Parathyroid adenoma (tissue), 2 donors: ENCODE data around the gene SUN5.

Experiments used
- H2AFZ ChIP-seq: fragments of 300-600 bp; sonication (generic); one replicate; pipeline ENCODE4 v1.7.0; 2017; ENCODE audit warnings: antibody characterized with exemption, mild to moderate bottlenecking
- H3K27ac ChIP-seq: fragments of 300-600 bp; sonication (generic); one replicate; pipeline ENCODE4 v1.7.0; 2017
- H3K27me3 ChIP-seq: fragments of 300-600 bp; sonication (generic); one replicate; pipeline ENCODE4 v1.7.0; 2017; ENCODE audit warnings: low read length; ENCODE audit not compliant: control insufficient read depth, insufficient read depth
- H3K36me3 ChIP-seq: fragments of 300-600 bp; sonication (generic); one replicate; pipeline ENCODE4 v1.7.0; 2017; ENCODE audit warnings: low read length; ENCODE audit not compliant: control insufficient read depth, insufficient read depth
- H3K4me1 ChIP-seq: fragments of 300-600 bp; sonication (generic); one replicate; pipeline ENCODE4 v1.7.0; 2017; ENCODE audit warnings: control low read depth
- H3K4me2 ChIP-seq: fragments of 300-600 bp; sonication (generic); one replicate; pipeline ENCODE4 v1.7.0; 2017; ENCODE audit warnings: low read length
- H3K4me3 ChIP-seq: fragments of 300-600 bp; sonication (generic); one replicate; pipeline ENCODE4 v1.7.0; 2017; ENCODE audit warnings: low read depth, low read length
- H3K79me2 ChIP-seq: fragments of 300-600 bp; sonication (generic); one replicate; pipeline ENCODE4 v1.7.0; 2017; ENCODE audit warnings: control low read depth
- H3K9ac ChIP-seq: fragments of 300-600 bp; sonication (generic); one replicate; pipeline ENCODE4 v1.7.0; 2017; ENCODE audit warnings: mild to moderate bottlenecking
- H3K9me3 ChIP-seq: fragments of 300-600 bp; sonication (generic); one replicate; pipeline ENCODE4 v1.7.0; 2017; ENCODE audit warnings: low read length; ENCODE audit not compliant: control insufficient read depth
- TF ChIP-seq, protein P1 (sequence below): fragments of 300-600 bp; sonication (generic); IDR thresholded peaks from one replicate; pipeline ENCODE4 v1.7.0; 2017; ENCODE audit warnings: antibody characterized with exemption, mild to moderate bottlenecking
- donor health status: primary hyperparathyroidism.

Gene SUN5

DNA sequence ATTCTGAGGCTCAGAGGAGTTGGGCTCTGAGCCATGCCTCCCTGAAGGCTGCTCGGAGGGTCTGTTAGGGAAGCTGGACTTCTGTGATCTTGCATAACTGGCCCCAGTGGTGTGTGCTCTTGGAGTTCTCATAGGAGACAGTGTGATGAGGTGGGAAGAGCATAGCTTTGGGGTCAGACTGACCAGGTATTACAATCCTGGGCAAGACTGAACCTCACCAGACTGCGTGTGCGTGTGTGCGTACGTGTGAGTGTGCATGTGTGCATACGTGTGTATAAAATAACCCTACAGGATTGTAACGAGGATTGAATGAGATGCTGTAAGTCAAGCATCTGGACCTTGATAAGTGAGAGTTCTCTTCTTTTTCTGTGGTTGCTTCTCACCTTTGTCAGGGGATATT, 13.3 kb upstream of the SUN5 start:
- H3K79me2 ChIP-seq: no peaks in the 10 kb centered on the region
- no peak overlapping the region for H3K27ac ChIP-seq
- no peaks in the 10 kb centered on the region for H3K27me3 ChIP-seq
- H3K4me3 ChIP-seq: no peak overlapping the region
- TF ChIP-seq, protein P1, sequence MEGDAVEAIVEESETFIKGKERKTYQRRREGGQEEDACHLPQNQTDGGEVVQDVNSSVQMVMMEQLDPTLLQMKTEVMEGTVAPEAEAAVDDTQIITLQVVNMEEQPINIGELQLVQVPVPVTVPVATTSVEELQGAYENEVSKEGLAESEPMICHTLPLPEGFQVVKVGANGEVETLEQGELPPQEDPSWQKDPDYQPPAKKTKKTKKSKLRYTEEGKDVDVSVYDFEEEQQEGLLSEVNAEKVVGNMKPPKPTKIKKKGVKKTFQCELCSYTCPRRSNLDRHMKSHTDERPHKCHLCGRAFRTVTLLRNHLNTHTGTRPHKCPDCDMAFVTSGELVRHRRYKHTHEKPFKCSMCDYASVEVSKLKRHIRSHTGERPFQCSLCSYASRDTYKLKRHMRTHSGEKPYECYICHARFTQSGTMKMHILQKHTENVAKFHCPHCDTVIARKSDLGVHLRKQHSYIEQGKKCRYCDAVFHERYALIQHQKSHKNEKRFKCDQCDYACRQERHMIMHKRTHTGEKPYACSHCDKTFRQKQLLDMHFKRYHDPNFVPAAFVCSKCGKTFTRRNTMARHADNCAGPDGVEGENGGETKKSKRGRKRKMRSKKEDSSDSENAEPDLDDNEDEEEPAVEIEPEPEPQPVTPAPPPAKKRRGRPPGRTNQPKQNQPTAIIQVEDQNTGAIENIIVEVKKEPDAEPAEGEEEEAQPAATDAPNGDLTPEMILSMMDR: no peak
- H3K36me3 ChIP-seq: no peaks in the 10 kb centered on the region
- no peaks in the 10 kb centered on the region for H3K9me3 ChIP-seq
- no peaks in the 10 kb centered on the region for H3K4me1 ChIP-seq
- no peak overlapping the region for H3K9ac ChIP-seq
- H2AFZ ChIP-seq: no peak overlapping the region
- H3K4me2 ChIP-seq: no peak overlapping the region

DNA sequence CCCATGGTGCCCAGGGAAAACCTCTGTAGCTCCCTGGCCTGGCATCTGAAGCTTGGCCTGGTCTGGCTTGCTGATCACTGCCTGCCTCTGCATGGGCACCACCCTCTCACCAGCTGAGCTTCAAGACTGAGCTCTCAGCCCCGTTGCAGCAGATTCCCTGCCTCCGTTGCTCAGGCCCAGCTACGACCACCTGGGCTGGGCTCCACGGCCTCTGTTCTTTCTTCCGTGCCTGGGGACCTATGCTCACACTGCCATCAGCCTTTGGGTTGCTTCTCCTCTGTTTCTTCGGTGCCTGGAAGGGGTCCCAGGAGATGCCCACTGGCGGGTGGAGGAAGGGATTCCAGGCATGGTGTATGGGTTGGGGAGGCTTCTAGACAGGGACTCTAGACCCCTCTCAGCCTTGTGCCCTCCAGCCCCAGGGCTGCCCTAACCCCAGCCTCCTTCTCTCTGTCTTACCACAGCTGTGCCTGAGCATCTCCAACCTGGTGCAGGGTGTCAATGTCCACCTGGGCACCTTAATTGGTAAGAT, 12.4 kb upstream of the SUN5 start:
- H3K4me1 ChIP-seq: no peaks in the 10 kb centered on the region
- no peak overlapping the region for H3K4me3 ChIP-seq
- H3K9me3 ChIP-seq: no peaks in the 10 kb centered on the region
- no peak overlapping the region for H3K9ac ChIP-seq
- H2AFZ ChIP-seq: no peak overlapping the region
- H3K4me2 ChIP-seq: no peak overlapping the region
- H3K27ac ChIP-seq: no peak overlapping the region
- H3K27me3 ChIP-seq: no peaks in the 10 kb centered on the region
- H3K36me3 ChIP-seq: no peaks in the 10 kb centered on the region
- no peaks in the 10 kb centered on the region for H3K79me2 ChIP-seq
- TF ChIP-seq, protein P1: no peak

DNA sequence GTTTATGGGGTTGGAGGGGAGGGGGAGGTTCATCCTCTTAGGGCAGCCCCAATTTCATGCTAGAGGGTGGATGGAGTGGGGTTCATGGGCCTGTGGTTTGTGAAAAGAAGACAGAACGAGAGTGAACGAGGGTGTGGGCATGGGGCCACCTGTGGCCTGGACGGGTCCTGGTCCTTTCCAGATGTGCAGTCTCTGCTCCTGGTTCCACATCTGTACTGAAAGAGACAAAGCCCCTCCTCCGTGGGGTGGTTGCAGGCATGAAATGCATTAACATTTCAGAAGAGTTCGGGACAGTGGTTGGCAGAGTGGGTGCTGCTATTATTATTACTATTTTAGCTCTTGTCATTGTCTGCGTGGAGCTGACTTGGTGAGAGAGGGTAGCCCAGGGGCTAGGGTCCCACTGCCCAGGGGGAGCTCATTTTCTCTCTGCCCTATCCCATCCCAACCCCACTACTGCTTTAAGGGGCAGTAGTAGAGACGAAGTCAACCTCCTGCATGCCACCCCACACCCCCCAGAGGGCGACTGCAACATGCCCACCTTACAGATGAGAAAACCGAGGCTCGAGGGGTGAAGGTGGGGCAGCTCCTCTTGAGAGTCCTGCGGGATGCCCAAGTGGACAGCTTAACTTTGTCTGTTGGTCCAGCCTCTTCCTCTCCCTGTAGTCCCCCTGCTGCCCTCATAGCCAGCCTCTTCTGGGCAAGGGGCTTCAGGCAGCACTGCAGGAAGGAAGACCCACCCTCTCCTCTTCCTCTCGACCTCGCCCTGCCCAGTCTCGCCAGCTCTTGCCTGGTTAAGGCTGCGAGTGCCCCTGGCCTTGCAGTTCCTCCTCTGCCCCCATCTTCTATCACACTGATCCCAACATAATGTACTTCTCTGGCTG, 11.7 kb upstream of the SUN5 start:
- Histone ChIP-seq H3K9ac (no peak overlapping the region), H3K4me2 (no peak overlapping the region), H3K9me3 (no peaks in the 10 kb centered on the region), H3K27ac (no peak overlapping the region), H3K79me2 (no peaks in the 10 kb centered on the region), H3K4me1 (no peaks in the 10 kb centered on the region), H2AFZ (no peak overlapping the region), H3K27me3 (no peaks in the 10 kb centered on the region), H3K36me3 (no peaks in the 10 kb centered on the region), H3K4me3 (no peak overlapping the region)
- TF ChIP-seq, protein P1: no peak

GRCh38 chr20:33015114-33015484, 10.9 kb upstream of the SUN5 start:
- Histone ChIP-seq H3K9ac (no peak overlapping the region), H3K9me3 (no peaks in the 10 kb centered on the region), H3K4me1 (no peaks in the 10 kb centered on the region), H3K4me2 (no peak overlapping the region), H3K36me3 (no peaks in the 10 kb centered on the region), H3K27me3 (no peaks in the 10 kb centered on the region), H3K27ac (no peak overlapping the region), H3K4me3 (no peak overlapping the region), H3K79me2 (no peaks in the 10 kb centered on the region), H2AFZ (no peak overlapping the region)
- TF ChIP-seq, protein P1: no peak
